DMS 273 (cell line): ENCODE measurements around the gene HGFAC.
"Not testable (repeated sequence)": the region's sequence is repeated elsewhere in the genome, so short reads cannot be mapped to it uniquely, and the experiment has no call there.

Source experiments
- DNase-seq: peaks from one replicate; lab custom pipeline; 2025; ENCODE audit not compliant: unreplicated experiment; lab: John Stamatoyannopoulos, UW

The HGFAC gene

DNA sequence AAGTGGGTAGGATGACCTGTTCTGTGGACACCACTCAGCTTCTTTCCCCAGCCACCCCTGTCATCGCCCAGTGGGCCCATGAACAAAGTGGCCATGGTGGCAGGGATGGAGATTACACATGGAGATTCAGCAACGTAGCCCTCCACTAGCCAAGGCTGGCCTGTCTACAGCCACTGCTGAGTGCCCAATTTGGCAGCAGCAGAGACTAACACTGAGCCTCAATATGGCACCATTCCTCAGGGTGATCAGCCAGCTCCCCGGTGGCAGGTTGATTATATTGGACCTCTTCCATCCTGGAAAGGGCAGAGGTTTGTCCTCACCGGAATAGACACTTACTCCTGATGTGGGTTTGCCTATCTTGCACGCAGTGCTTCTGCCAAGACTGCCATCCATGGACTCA, 17.4 kb downstream of the HGFAC start:
- not testable (repeated sequence) for DNase-seq

DNA sequence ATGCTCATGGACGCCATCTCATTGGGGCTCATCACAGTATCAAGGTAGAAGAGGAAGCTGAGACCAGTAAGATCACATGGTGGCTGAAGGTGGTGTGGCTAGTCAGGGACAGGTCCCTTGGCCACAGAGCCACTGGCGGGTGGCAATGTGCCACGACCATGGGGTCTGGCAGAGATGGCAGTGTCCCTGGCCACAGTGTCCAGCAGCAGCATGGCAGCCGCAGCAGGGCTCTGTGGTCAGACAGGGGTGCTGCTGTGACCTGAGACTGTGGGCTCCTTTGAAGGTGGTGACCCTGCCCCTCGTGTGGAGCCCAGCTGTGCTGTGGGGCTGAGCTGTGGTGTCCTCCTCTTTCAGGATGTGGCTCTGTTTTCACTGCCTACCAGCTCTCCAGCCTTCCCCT, 19.2 kb downstream of the HGFAC start:
- DNase-seq, result no peak

DNA sequence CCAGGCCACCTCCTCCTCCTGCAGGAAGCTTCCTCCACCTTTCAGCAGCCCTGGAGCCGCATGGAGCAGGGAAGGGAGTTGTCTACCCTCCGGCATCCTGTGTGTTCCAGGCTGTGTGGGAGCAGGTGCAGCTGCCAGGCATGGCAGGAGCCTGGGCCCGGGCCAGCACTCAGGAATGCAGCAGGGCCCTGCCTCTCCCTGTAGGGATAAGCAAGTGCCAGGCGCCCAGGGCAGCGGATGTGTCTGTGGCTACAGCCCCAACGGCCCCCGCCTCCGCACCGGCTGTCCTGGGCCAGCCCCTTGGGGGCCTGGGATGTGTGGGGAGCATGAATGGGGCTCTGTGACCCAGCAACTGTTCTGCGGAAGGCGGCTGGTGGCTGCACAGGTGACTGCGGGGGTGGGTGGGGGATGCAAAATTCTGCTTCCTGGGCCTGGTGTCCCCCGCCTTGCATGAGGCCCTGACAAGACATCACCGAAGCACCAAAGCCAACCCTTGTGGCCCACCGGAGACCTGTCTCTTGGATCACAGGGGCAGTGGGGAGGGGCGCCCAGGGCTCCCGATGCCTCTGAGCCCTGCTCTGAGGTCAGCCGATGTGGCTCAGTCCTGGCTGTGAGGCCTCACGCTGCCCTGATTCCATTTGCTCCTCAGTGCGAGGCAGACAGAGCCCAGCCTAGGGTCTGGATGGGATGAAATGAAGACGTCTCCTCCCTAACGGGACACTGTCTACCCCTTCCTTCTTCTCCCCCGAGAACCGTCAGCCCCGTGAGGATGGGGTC, 19.9 kb downstream of the HGFAC start:
- peak; percentile 81 for DNase-seq

DNA sequence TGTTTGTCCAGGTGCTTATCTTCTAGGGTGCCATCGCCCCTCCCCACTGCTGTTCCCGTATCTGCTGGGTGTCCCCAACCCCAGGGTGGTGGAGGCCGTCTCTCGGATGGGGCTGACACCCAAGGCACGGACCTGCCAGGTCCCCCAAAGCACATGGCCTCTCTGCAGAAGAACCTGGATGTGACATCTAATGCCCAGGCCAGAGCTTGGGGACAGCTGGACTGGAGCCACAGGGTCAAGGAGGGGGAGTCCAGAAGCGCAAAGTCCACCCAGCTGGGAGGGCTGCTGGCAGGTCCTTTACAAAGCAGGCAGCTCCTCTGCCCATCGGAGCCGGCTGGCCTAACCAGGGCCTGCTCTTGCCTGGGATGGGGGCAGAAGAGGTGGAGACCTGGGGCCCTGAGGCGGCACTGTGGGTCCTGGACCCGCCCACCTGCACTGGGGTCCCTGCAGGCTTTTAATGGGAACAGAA, 20.6 kb downstream of the HGFAC start:
- DNase-seq, result no peak

DNA sequence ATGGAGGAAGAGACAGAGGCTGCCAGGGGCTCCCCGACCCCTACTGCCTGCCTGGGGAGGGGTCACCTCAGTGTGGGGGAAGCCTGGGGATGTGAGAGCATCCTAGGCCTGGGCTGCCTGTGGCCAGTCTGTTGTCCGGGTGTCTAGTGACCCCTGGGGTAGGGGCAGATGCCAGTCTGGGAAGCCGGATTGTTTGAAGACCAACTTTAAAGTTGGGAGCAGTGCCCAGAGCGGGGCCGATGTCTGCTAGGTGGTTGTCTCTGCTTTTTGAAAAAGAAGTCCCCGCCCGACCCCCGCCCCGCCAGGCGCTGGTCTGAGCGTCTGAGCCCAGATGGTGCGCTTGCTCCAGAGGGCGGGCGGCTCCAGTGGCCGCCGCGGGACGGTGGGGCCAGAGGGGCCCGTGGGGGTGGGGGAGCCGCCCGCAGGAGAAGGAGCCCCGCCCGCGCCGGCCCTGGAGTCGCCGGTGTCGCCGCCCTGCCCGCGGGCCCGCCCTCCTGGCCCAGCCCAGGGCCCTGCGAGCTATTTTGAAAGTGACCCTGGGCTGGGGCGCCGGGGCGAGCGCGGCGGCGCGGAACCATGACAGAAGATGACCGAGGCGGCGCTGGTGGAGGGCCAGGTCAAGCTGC, 21.1 kb downstream of the HGFAC start, which contains the start of gene DOK7:
Gene DOK7, plus strand, starts transcription at position 517 of the 626 bp plus-strand sequence. Its CDS starts 70 bp downstream, at position 587.
- DNase-seq, result peak; percentile 37

DNA sequence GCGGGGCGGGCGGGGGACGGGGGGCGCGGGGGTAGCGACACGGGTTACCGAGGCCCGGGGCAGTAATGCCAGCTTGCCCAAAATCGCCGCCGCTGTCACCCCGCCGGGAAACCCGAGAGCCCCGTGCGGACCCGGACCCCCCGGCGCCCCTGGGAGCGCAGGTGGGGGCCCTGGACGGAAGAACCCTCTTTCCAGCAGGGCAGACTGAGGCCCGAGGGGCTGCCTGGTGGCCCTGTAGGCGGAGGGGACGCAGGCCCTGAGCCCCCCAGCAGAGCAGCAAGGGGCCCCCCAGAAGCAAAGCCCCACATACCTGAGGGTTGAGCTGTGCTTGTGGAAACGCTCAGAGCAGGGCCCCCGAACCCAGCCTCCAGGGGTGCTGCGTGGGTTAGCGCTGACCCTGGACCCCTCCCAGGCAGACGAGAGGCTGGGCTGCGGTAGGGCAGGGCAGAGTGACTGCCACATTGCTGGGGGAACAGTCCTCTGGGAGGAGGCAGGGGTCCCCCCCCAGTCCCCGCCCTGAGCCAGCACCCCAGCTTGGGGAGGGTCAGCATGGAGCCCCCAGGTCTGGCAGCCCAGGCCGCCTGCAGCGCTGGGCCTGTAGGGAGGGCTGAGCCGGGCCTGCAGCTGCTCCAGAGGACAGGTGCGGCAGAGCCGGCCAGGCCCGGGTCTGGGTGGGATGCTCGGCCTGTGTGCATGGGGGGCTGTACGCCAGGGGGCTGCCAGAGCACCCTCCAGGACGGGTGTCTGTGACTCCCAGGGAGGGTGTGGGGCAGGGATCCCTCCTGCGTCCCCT, 22.0 kb downstream of the HGFAC start:
- no peak for DNase-seq

DNA sequence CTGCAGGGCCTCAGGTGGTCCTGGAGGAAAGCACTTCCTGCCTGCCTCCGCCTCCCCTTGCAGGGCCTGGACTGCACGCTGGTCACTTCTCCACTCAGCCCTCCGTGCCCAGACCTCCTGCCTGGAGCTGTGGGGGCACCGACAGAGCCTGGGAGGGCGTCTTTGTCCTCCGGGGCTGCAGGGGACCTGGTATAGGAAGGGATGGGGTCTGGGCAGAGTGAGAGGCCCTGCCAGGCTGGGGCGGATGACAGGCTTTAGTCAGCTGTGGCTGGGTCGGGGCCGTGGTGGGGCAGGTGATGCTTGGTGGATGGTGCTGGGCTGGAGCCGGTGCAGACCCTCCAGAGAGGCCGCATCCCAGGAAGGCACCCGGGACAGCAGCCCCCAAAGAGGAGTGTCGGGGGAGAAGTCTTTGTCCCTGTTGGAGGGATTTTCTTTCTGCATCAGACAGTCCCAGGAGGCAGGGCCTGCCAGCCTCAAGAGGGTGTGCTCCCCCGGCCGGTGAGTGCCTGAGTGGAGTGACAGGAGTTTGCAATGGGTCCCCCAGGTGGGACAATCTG, 22.7 kb downstream of the HGFAC start:
- no peak for DNase-seq

DNA sequence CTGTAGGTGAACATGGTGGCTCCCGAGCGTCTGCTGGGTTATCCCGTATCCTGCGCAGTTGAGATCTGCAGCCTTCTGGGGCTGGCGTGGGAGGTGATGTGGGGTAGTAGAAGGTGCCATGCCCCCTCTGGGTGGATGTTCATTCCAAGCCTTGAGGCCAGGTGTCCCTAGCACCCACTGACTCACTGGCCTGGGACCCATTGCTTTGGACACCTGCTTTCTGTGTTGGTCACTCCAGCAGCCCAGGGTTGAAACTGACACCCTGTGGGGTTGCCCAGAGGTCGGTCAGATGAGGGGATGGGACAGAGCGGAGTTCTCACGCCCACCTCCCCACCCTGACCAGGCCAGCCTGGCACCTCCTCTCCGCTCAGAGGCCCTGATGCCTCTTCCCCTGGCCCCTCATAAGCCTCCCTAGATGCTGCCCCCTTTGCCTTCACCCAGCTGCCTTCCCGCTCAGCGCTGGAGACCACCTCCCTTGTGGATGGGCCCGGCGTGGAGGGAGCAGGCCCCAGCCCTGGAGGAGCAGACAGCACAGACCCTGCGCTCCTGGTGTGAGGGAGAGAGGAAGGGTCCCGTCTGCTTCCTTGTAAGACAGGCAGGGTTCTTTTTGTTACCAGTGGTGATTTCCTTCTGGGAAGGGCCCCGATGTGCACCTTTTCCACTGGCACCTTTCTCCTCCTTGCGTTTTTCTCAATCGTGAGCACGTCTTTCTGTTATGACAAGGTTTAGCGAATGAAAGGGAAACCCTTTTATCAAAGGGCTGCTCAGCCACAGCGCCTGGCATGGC, 23.3 kb downstream of the HGFAC start:
- DNase-seq, result no peak

DNA sequence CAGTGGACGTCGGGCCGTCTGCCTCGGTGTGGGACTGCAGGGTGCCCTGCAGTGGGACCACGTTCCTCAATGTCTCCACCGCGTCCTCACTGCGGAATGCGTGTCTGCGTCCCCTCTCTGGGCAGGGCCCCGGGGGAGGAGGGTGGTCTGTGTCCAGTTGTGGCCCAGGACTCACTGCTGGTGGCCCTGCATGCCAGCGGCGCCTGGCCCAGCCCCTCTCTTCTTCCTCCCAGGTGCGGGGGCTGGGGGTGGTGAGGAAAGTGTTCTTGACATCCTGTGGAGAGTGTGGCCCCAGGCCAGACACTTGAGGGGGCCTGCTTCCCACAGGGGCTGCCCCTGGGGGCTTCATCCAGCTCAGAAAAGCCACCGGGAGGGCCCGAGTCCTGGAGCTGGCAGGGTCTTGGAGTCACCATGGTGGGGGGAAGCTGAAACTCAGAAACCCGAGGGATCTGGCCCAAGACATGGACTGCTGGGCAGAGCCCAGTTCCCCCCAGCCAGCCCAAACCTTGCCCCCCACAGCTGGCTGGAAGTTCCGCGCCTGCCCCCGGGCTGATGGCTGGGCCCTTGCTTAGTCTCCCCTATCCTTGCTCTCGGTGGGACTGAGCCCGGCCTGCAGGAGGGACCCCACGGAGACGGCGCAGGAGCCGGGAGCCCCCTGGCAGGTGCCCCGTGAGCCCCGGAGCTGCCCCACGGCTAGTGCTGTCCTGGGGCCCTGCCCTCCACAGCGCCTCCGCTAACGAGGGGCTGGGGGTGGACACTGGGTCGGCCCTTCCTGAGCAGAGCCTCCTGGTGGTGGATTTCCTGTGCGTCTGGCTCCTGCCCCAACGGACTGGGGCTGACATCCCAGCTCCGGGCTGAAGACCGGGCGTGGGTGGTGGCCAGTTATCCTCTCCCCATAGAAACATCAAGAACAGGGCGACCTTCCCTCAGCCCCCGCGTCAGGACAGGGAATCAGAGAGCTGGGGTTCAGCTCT, 24.2 kb downstream of the HGFAC start:
- no peak for DNase-seq

DNA sequence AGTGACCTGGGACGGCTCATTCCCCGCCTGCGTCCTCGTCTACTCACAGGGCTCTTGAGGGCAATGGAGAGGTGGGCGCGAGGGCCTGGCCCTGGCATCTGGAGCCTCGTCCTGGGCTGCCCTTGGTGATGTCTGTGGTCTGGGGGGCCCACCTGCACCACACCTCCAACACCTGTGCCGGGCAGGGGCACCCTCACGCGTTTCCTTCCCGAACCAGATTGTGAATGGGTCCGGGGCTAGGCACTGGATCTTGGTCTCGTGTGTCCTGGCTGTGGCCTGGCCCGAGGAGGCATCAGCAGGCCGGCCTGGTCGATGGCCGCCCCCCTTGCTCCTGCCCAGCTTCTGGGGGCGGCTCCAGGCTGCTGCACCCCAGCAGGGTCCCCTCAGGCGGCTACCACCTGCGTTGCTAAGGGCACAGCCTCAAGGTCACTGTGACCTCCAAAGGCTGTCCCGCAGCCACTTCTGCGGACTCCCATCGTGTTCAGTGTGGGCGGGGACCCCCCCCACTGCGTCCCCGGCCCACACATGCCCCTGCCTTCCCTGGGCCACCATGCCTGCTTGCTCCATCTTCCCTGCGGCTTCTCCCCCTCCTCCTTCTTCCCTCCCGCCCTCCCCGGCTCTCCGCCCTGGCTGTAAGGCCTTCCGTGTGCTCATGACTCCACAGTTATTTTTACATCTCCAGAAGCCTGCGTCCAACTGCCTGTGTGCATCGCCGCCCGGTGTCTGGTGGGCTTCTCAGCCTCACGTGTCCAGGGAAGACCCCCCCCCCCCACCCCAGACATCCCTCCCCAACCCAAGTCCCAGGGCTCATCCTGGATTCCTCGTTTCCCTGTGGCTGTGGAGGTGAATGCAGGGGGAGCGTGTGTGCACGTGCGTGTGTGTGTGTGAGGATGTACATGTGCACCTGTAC, 25.2 kb downstream of the HGFAC start:
- no peak for DNase-seq

DNA sequence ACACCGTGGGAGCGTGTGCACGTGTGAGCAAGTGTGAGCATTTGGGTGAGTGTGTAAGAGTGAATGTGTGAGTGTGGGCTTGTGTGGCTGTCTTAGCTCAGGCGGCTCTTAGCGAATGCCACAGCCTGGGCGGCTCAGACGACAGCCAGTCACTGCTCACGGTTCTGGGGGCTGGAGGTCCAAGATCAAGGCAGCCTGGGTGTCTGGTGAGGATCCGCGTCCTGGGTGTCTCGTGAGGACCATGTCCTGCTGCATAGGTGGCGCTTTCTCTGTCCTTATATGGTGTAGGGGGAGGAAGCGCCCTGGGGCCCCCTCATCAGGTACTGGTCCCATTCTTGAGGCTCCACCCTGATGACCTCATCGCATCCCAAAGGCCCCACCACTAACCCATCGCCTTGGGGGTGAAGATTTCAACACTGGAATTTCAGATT, 25.8 kb downstream of the HGFAC start:
- DNase-seq, result no peak

DNA sequence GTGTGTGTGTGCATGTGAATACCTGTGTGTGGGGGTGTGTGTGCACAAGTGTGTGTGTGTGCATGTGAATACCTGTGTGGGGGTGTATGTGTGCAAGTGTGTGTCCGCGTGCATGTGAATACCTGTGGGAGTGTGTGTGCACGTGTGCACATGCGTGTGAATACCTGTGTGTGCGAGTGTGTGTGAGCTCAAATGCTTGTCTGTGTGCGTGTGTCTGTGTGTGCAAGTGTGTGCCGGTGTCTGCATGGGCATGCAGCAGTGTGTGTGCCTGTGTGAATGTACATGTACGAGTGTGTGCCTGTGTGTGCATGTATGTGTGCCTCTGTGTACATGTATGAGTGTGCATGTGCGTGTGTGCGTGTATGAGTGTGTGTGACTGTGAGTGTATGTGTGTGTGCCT, 26.4 kb downstream of the HGFAC start:
- no peak for DNase-seq

DNA sequence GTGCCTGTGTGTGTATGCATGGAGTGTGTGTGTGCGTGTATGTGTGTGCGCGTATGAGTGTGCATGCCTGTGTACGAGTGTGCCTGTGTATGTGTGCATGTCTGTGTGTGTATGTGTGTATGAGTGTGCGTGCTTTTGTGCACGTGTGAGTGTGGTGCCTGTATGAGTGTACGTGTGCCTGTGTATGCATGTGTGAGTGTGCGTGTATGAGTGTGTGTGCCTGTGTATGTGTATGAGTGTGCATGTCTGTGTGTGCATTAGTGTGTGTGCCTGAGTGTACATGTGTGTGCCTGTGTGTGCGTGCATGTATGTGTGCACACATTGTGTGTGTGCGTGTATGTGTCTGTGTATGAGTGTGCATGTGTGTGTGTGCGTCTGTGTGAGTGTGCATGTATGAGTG, 27.0 kb downstream of the HGFAC start:
- DNase-seq, result no peak

DNA sequence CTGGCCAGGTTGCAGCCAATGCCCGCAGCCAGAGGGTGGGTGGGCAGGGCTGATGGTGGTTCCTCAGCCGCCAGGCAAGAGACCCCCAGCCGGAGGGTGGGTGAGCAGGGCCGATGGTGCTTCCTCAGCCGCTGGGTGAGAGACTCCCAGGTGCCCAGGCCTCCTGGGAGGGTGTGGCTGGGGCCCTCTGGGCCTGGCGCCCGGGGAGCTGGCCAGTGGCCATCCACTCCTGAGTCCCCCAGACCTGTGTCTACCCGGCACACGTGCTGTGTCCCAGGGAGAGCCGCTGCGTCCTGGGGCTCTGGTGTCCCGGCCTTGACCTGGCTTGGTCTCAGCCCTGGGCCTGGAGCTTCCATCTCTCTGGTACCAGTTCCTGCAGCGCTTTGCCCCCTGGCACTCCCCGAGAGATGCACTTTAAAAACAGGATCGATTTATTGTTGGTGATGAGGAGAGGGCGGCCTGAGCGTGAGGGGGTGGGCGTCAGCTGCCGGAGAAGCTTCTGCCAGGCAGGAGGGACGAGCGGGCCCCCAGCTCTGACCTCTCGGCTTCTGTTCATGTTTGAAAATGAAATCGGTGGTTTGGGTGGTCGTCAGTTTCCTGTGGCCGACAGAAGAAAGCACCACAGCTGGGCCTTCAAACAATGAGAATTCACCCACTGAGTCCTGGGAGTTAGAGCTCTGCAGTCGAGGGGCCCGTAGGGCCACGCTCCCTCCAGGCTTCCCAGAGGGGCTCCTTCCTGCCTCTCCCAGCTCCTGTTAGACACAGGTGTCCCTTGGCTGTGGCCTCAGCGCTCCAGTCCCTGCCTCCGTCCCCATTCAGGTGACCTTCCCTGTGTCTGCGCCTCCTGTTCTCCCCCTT, 27.8 kb downstream of the HGFAC start:
- DNase-seq, result no peak

DNA sequence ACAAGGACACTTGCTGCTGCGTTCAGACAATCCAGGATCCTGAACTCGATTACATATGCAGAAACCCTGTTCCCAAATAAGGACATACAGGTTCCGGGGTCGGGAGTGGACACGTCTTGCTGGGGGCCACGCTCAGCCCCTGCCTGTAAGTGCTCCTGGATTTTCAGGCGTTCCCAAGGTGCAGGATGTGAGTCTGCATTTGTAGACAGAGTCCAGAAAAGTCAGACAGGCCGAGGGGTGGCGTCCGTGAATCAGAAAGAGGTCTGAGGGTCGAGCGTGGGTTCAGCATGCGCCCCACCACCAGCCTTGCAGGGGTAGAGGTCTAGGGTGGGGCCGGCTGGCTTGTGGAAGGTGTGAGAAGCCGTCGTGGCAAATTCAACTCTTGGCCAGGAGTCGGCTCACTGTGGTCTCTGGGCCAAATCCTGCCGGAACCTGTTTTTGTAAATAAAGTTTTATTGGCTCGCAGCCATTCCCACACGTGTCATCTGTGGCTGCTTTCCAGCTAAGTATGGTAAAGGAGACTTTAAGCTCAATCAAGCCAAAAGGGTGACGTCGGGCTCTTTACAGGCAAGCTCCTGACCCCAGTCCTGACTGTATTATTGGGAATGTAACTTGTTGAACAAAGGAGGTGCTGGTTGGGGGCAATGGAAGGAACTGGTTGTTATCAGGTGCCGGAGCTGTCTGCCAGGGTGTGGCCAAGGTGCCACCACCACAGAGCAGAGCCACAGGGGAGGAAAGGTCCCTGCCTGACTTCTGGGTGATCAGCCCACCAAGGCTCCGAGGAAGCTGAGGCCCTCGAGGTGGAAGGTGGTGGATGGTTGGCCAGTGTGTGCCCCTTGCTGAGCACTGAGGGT, 28.7 kb downstream of the HGFAC start:
- peak; percentile 51 for DNase-seq

DNA sequence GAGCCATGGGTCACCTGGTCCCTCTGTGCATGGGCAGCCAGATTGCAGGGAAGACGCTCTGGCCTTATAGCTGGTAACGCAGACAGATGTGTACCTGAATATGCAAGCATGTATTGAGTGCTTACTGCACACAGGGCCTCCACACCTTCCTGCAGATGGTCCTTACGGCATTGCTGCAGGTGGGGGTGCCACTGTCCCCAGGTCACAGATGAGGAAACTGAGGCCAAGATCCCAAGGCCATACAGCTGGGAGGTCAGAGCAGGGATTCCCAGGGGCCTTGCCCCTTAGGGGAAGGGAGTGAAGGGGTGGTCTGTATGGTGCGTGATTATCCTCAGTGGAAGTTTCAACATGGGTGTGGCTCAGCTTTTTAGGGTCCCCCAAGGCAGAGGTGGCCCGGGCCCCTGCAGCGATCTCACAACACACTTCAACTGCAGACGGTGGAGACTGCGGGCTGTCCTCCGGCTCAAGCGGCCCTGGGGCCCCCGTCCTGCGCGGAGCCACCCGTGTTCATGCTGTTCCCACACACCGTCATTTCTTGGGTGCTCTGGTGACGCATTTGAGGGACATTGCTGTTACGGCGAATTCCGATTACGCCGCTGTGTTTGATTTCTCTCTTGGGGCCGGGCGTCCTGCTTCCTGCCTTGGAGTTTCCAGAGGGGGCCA, 29.5 kb downstream of the HGFAC start:
- no peak for DNase-seq
